Activated naive CD8-positive, alpha-beta T cell treated with anti-CD3 and anti-CD28 coated beads, Interleukin-2, amount 10 ng/mL, durations not matched to agents 7 days and 5 days (primary cell): ENCODE data around the gene STRIP1. TPM values are rescaled to one million over a fixed set of nuclear protein-coding genes. Genes with fewer than 3 reads are reported as not detected.

ENCODE experiments used
- ATAC-seq: fragments of 150-1000 bp; cut with Tn5 transposase; one replicate; pipeline ENCODE4 v1.10.0; 2021; ENCODE audit warnings: low read depth, moderate library complexity
- POLR2A ChIA-PET: fragments of 350-600 bp; sonication (Branson Sonifier 250); formaldehyde crosslinking; loops from one replicate; lab custom pipeline; 2021; ENCODE audit warnings: antibody characterized with exemption; lab: Charles Lee
- DNase-seq: peaks from one replicate; pipeline ENCODE4 v3.0.0; 2021
- H3K27ac Mint-ChIP-seq: one replicate; pipeline ENCODE4 v1.8.0; 2022; ENCODE audit warnings: mild to moderate bottlenecking, mixed read lengths
- H3K27me3 Mint-ChIP-seq: one replicate; pipeline ENCODE4 v1.8.0; 2022; ENCODE audit warnings: mild to moderate bottlenecking, moderate library complexity, mixed read lengths
- H3K36me3 Mint-ChIP-seq: one replicate; pipeline ENCODE4 v1.8.0; 2021; ENCODE audit warnings: mild to moderate bottlenecking, mixed read lengths
- H3K4me1 Mint-ChIP-seq: one replicate; pipeline ENCODE4 v1.8.0; 2021; ENCODE audit warnings: mixed read lengths
- H3K4me3 Mint-ChIP-seq: one replicate; pipeline ENCODE4 v1.8.0; 2022; ENCODE audit warnings: mild to moderate bottlenecking, moderate library complexity, mixed read lengths
- H3K9me3 Mint-ChIP-seq: one replicate; pipeline ENCODE4 v1.8.0; 2021; ENCODE audit warnings: mixed read lengths
- total RNA-seq, 2 experiments: library from RNA; stranded (reverse); gene quantifications; one replicate each; pipeline ENCODE4 v1.2.3, GENCODE V29; 2021

The STRIP1 gene
- total RNA-seq, 2 experiments from 2014 or later, result 47.5 to 49.1 TPM

- H3K4me1 Mint-ChIP-seq, result peaks cover 3% of the 10 kb centered on the region
- no peak overlapping the region for H3K27ac Mint-ChIP-seq
- H3K27me3 Mint-ChIP-seq, result peaks cover 48% of the 10 kb centered on the region
- H3K36me3 Mint-ChIP-seq, result no peaks in the 10 kb centered on the region
- no peak overlapping the region for H3K4me3 Mint-ChIP-seq
- ATAC-seq (no peak), DNase-seq (no peak)
- POLR2A ChIA-PET, result no interaction called here
- H3K9me3 Mint-ChIP-seq, result no peaks in the 10 kb centered on the region
These were observed 55.3 kb downstream of the STRIP1 start for GRCh38 chr1:110089561-110090275.

- no peak overlapping the region for H3K27ac Mint-ChIP-seq
- no peaks in the 10 kb centered on the region for H3K9me3 Mint-ChIP-seq
- no peak overlapping the region for H3K4me3 Mint-ChIP-seq
- peaks cover 36% of the 10 kb centered on the region for H3K27me3 Mint-ChIP-seq
- ATAC-seq (no peak), DNase-seq (no peak)
- POLR2A ChIA-PET, result interaction anchor here (0.9 kb wide), 1 partner anchor 9 kb away, joined by 4 read pairs; no protein-coding TSS in a partner anchor
- H3K4me1 Mint-ChIP-seq, result no peaks in the 10 kb centered on the region
- no peaks in the 10 kb centered on the region for H3K36me3 Mint-ChIP-seq
These were observed 57.0 kb downstream of the STRIP1 start for GRCh38 chr1:110091381-110091780.

- no peaks in the 10 kb centered on the region for H3K4me1 Mint-ChIP-seq
- peaks cover 35% of the 10 kb centered on the region for H3K27me3 Mint-ChIP-seq
- H3K27ac Mint-ChIP-seq, result no peak overlapping the region
- no peak overlapping the region for H3K4me3 Mint-ChIP-seq
- POLR2A ChIA-PET, result interaction anchor here (0.9 kb wide), 1 partner anchor 10 kb away, joined by 4 read pairs; no protein-coding TSS in a partner anchor
- no peaks in the 10 kb centered on the region for H3K9me3 Mint-ChIP-seq
- no peak for DNase-seq
- H3K36me3 Mint-ChIP-seq, result no peaks in the 10 kb centered on the region
- no peak for ATAC-seq
These were observed 57.4 kb downstream of the STRIP1 start for GRCh38 chr1:110091791-110092190.

GRCh38 chr1:110092991-110093390 lies 58.6 kb downstream of the STRIP1 start:
- Mint-ChIP-seq H3K27me3 (peaks cover 32% of the 10 kb centered on the region), H3K27ac (no peak overlapping the region), H3K36me3 (no peaks in the 10 kb centered on the region), H3K9me3 (no peaks in the 10 kb centered on the region), H3K4me3 (no peak overlapping the region), H3K4me1 (no peaks in the 10 kb centered on the region)
- DNase-seq, result no peak
- POLR2A ChIA-PET, result no interaction called here
- ATAC-seq, result no peak

GRCh38 chr1:110094931-110095654 lies 60.7 kb downstream of the STRIP1 start:
- Mint-ChIP-seq H3K9me3 (no peaks in the 10 kb centered on the region), H3K27ac (no peak overlapping the region), H3K4me3 (no peak overlapping the region), H3K27me3 (peaks cover 31% of the 10 kb centered on the region), H3K36me3 (no peaks in the 10 kb centered on the region), H3K4me1 (no peaks in the 10 kb centered on the region)
- DNase-seq (no peak), ATAC-seq (no peak)
- POLR2A ChIA-PET, result no interaction called here

GRCh38 chr1:110097507-110098221 lies 63.2 kb downstream of the STRIP1 start:
- Mint-ChIP-seq H3K27ac (no peak overlapping the region), H3K36me3 (no peaks in the 10 kb centered on the region), H3K4me1 (no peaks in the 10 kb centered on the region), H3K9me3 (no peaks in the 10 kb centered on the region), H3K27me3 (peaks cover 18% of the 10 kb centered on the region), H3K4me3 (no peak overlapping the region)
- ATAC-seq, result no peak
- POLR2A ChIA-PET, result no interaction called here
- DNase-seq, result no peak

GRCh38 chr1:110098222-110099026 lies 64.0 kb downstream of the STRIP1 start:
- POLR2A ChIA-PET, result no interaction called here
- Mint-ChIP-seq H3K4me1 (no peaks in the 10 kb centered on the region), H3K9me3 (no peaks in the 10 kb centered on the region), H3K27ac (no peak overlapping the region), H3K4me3 (no peak overlapping the region), H3K36me3 (no peaks in the 10 kb centered on the region), H3K27me3 (peaks cover 11% of the 10 kb centered on the region)
- DNase-seq (no peak), ATAC-seq (no peak)

- no peak overlapping the region for H3K27ac Mint-ChIP-seq
- POLR2A ChIA-PET, result no interaction called here
- no peaks in the 10 kb centered on the region for H3K9me3 Mint-ChIP-seq
- no peak overlapping the region for H3K4me3 Mint-ChIP-seq
- no peak for DNase-seq
- no peaks in the 10 kb centered on the region for H3K36me3 Mint-ChIP-seq
- H3K4me1 Mint-ChIP-seq, result peaks cover 2% of the 10 kb centered on the region
- peaks cover 11% of the 10 kb centered on the region for H3K27me3 Mint-ChIP-seq
- ATAC-seq, result no peak
These were observed 65.9 kb downstream of the STRIP1 start for GRCh38 chr1:110100335-110100734.

GRCh38 chr1:110102081-110102480 lies 67.7 kb downstream of the STRIP1 start:
- H3K27me3 Mint-ChIP-seq, result peaks cover 2% of the 10 kb centered on the region
- POLR2A ChIA-PET, result no interaction called here

More at GRCh38 chr1:110102081-110102480, 67.7 kb downstream of the STRIP1 start:
- Mint-ChIP-seq H3K36me3 (no peaks in the 10 kb centered on the region), H3K27ac (no peak overlapping the region), H3K4me3 (no peak overlapping the region), H3K4me1 (peaks cover 2% of the 10 kb centered on the region), H3K9me3 (no peaks in the 10 kb centered on the region)
- ATAC-seq (no peak), DNase-seq (no peak)

Other genes with a start within 250 kb of the STRIP1 start
- 10 to 100 TPM; 42.7 to 45.1 TPM for gene CSF1, start 123.8 kb upstream of the STRIP1 start, total RNA-seq
- 10 to 100 TPM; 53.6 to 55.4 TPM for gene AHCYL1, start 49.9 kb upstream of the STRIP1 start, total RNA-seq
- not detected for gene ALX3, start 36.0 kb downstream of the STRIP1 start, total RNA-seq
- gene UBL4B, start 77.8 kb downstream of the STRIP1 start, total RNA-seq, result not detected
- not detected for gene SLC6A17, start 115.9 kb downstream of the STRIP1 start, total RNA-seq
- 1 to 10 TPM; 8.9 to 9.0 TPM for gene KCNC4, start 175.7 kb downstream of the STRIP1 start, total RNA-seq